PC-9 (cell line): ENCODE data around the gene DNAH2.

Experiments used
- EZH2 ChIP-seq: fragments of 200-600 bp; sonication (generic); IDR thresholded peaks from 2 replicates; pipeline ENCODE4 v1.8.0; 2017; ENCODE audit warnings: antibody characterized with exemption, low read depth
- TF ChIP-seq, protein P1 (sequence below): fragments of 200-600 bp; sonication (generic); conservative IDR thresholded peaks from 2 replicates; pipeline ENCODE4 v1.6.1; 2017; ENCODE audit warnings: mixed run types, antibody characterized with exemption, mild to moderate bottlenecking, moderate library complexity

DNA sequence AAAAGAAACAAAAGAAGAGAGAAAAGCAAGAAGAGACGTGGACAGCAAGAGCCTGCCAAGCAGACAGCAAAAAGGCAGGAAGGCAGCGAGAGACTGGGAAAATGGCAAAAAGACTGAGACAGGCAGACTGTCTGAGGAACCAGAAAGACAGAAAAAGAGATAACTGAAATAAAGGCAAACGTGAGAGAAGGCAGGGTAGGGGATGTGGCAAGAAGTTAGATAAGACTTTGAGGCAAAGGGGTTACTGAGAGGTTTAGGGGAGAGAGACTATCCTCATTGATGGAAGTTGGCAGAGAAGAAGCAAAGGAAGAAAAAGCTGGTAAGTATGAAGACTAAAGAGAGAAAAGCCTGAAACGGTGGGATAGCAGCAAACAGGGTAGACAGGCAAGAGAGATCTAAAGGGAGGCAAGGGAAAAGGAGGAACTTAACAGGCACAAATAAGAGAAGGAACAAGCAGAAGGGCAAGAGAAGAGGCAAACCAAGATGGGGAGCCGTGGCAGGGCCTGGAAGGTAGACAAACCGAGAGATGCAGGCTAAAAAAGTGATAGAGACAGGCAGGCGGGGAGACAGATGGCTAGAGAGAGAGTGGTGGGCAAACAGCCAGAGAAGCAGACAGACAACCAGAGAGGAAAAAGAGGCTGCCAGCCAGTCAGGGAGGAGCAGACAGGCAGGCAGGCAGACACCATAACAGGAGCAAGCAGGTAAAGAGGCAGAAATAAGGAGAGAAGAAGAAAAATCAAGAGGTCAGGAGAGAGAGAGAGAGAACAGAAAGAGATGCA is 163.9 kb downstream of the DNAH2 start:
- TF ChIP-seq EZH2, result no peak
- TF ChIP-seq, protein P1, sequence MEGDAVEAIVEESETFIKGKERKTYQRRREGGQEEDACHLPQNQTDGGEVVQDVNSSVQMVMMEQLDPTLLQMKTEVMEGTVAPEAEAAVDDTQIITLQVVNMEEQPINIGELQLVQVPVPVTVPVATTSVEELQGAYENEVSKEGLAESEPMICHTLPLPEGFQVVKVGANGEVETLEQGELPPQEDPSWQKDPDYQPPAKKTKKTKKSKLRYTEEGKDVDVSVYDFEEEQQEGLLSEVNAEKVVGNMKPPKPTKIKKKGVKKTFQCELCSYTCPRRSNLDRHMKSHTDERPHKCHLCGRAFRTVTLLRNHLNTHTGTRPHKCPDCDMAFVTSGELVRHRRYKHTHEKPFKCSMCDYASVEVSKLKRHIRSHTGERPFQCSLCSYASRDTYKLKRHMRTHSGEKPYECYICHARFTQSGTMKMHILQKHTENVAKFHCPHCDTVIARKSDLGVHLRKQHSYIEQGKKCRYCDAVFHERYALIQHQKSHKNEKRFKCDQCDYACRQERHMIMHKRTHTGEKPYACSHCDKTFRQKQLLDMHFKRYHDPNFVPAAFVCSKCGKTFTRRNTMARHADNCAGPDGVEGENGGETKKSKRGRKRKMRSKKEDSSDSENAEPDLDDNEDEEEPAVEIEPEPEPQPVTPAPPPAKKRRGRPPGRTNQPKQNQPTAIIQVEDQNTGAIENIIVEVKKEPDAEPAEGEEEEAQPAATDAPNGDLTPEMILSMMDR, result no peak
